Activated T-helper 1 cell treated with anti-CD3 and anti-CD28 coated beads, Interleukin-2, amount 50 U/mL, for 16 hours (primary cell): Measurements from ENCODE around the gene CTDSP2.
A peak's percentile ranks its signal among the peaks of the same experiment; 100 is the strongest.

Source experiments
- DNase-seq, 2 donors: peaks; one replicate each; pipeline ENCODE4 v3.0.0-alpha.2; 2020; ENCODE audit warnings: low read depth in 1 of 2, low spot score in 1 of 2

CTDSP2 gene

GRCh38 chr12:57817261-57817989, 29.1 kb downstream of the CTDSP2 start:
- DNase-seq, result no peak

GRCh38 chr12:57816855-57817151, 29.7 kb downstream of the CTDSP2 start:
- no peak for DNase-seq

- DNase-seq, result no peak
Measured at GRCh38 chr12:57816001-57816854, 30.3 kb downstream of the CTDSP2 start.

- no peak for DNase-seq
Measured at GRCh38 chr12:57815177-57816000, 31.1 kb downstream of the CTDSP2 start.

GRCh38 chr12:57813971-57814772, 32.4 kb downstream of the CTDSP2 start:
- DNase-seq, result no peak

- no peak for DNase-seq
Measured at GRCh38 chr12:57813111-57813970, 33.2 kb downstream of the CTDSP2 start.

- DNase-seq, result no peak
Measured at GRCh38 chr12:57811028-57811755, 35.3 kb downstream of the CTDSP2 start.

GRCh38 chr12:57810450-57810849, 36.1 kb downstream of the CTDSP2 start:
- DNase-seq, result no peak

GRCh38 chr12:57809425-57809824, 37.1 kb downstream of the CTDSP2 start:
- no peak for DNase-seq

- no peak for DNase-seq
Measured at GRCh38 chr12:57808351-57808750, 38.2 kb downstream of the CTDSP2 start.

GRCh38 chr12:57807285-57807684, 39.2 kb downstream of the CTDSP2 start:
- no peak for DNase-seq

GRCh38 chr12:57806677-57807076, 39.9 kb downstream of the CTDSP2 start:
- DNase-seq, result no peak

GRCh38 chr12:57803319-57803893, 43.1 kb downstream of the CTDSP2 start:
- peak in 1 of 2 donors; percentile 11 for DNase-seq

GRCh38 chr12:57802607-57803006, 43.9 kb downstream of the CTDSP2 start:
- DNase-seq, result no peak

GRCh38 chr12:57800965-57801364, 45.6 kb downstream of the CTDSP2 start:
- no peak for DNase-seq

GRCh38 chr12:57797933-57798332, 48.6 kb downstream of the CTDSP2 start:
- no peak for DNase-seq

GRCh38 chr12:57796996-57797395, 49.5 kb downstream of the CTDSP2 start:
- no peak for DNase-seq

- no peak for DNase-seq
Measured at GRCh38 chr12:57795354-57795753, 51.2 kb downstream of the CTDSP2 start.

- no peak for DNase-seq
Measured at GRCh38 chr12:57793920-57794319, 52.6 kb downstream of the CTDSP2 start.
